Nephron progenitor cell (in vitro differentiated cells): ENCODE measurements around the gene PLEKHA5.

Source experiments
- DNase-seq: peaks from one replicate; pipeline ENCODE4 v3.0.0; 2021
- H3K27ac Mint-ChIP-seq: 2 replicates; pipeline ENCODE4 v1.8.0; 2021; ENCODE audit warnings: mild to moderate bottlenecking, moderate library complexity, mixed read lengths
- H3K27me3 Mint-ChIP-seq: 2 replicates; pipeline ENCODE4 v1.8.0; 2021; ENCODE audit warnings: mild to moderate bottlenecking, low read depth, mixed read lengths; ENCODE audit not compliant: poor library complexity
- H3K36me3 Mint-ChIP-seq: 2 replicates; pipeline ENCODE4 v1.8.0; 2021; ENCODE audit warnings: low read depth, mixed read lengths
- H3K4me1 Mint-ChIP-seq: 2 replicates; pipeline ENCODE4 v1.8.0; 2021; ENCODE audit warnings: mixed read lengths
- H3K4me3 Mint-ChIP-seq: 2 replicates; pipeline ENCODE4 v1.8.0; 2021; ENCODE audit warnings: mild to moderate bottlenecking, moderate library complexity, mixed read lengths
- H3K9me3 Mint-ChIP-seq: 2 replicates; pipeline ENCODE4 v1.8.0; 2021; ENCODE audit warnings: mild to moderate bottlenecking, moderate library complexity, mixed read lengths
- CTCF ChIP-seq: fragments of 200-600 bp; sonication (generic); IDR thresholded peaks from 2 replicates; pipeline ENCODE4 v1.5.0; 2021; ENCODE audit warnings: antibody characterized with exemption

PLEKHA5 gene

GRCh38 chr12:19158923-19159322 is 29.4 kb downstream of the PLEKHA5 start:
- peak overlapping the region; percentile 66 for H3K27ac Mint-ChIP-seq

GRCh38 chr12:19161216-19161615 is 31.7 kb downstream of the PLEKHA5 start:
- TF ChIP-seq CTCF: no peak
- DNase-seq: no peak
- Mint-ChIP-seq H3K36me3 (peaks cover 28% of the 10 kb centered on the region), H3K4me1 (peaks cover 3% of the 10 kb centered on the region), H3K27ac (no peak overlapping the region), H3K4me3 (no peak overlapping the region), H3K27me3 (no peaks in the 10 kb centered on the region), H3K9me3 (no peaks in the 10 kb centered on the region)

More at GRCh38 chr12:19158923-19159322, 29.4 kb downstream of the PLEKHA5 start:
- H3K4me1 Mint-ChIP-seq: peaks cover 17% of the 10 kb centered on the region
- peaks cover 19% of the 10 kb centered on the region for H3K36me3 Mint-ChIP-seq
- TF ChIP-seq CTCF: no peak
- DNase-seq: no peak
- H3K9me3 Mint-ChIP-seq: no peaks in the 10 kb centered on the region
- H3K27me3 Mint-ChIP-seq: no peaks in the 10 kb centered on the region
- H3K4me3 Mint-ChIP-seq: no peak overlapping the region

GRCh38 chr12:19165451-19165850 is 35.9 kb downstream of the PLEKHA5 start:
- no peaks in the 10 kb centered on the region for H3K27me3 Mint-ChIP-seq
- no peaks in the 10 kb centered on the region for H3K9me3 Mint-ChIP-seq
- TF ChIP-seq CTCF: no peak
- H3K4me3 Mint-ChIP-seq: no peak overlapping the region
- H3K36me3 Mint-ChIP-seq: peaks cover 16% of the 10 kb centered on the region
- peaks cover 36% of the 10 kb centered on the region for H3K4me1 Mint-ChIP-seq
- DNase-seq: no peak
- no peak overlapping the region for H3K27ac Mint-ChIP-seq

GRCh38 chr12:19166387-19166786 is 36.9 kb downstream of the PLEKHA5 start:
- Mint-ChIP-seq H3K4me3 (no peak overlapping the region), H3K4me1 (peaks cover 36% of the 10 kb centered on the region), H3K36me3 (peaks cover 16% of the 10 kb centered on the region), H3K9me3 (no peaks in the 10 kb centered on the region), H3K27me3 (no peaks in the 10 kb centered on the region), H3K27ac (no peak overlapping the region)
- DNase-seq: no peak
- TF ChIP-seq CTCF: no peak

- TF ChIP-seq CTCF: no peak
- no peak overlapping the region for H3K4me3 Mint-ChIP-seq
- no peaks in the 10 kb centered on the region for H3K9me3 Mint-ChIP-seq
- H3K4me1 Mint-ChIP-seq: peaks cover 36% of the 10 kb centered on the region
- no peak for DNase-seq
- H3K27me3 Mint-ChIP-seq: no peaks in the 10 kb centered on the region
- peaks cover 19% of the 10 kb centered on the region for H3K36me3 Mint-ChIP-seq
- peak overlapping the region; percentile 88 for H3K27ac Mint-ChIP-seq
These were observed 37.4 kb downstream of the PLEKHA5 start for GRCh38 chr12:19166956-19167355.

GRCh38 chr12:19167708-19168107 is 38.2 kb downstream of the PLEKHA5 start:
- no peaks in the 10 kb centered on the region for H3K9me3 Mint-ChIP-seq
- H3K27ac Mint-ChIP-seq: no peak overlapping the region
- peaks cover 36% of the 10 kb centered on the region for H3K4me1 Mint-ChIP-seq
- TF ChIP-seq CTCF: no peak
- peaks cover 26% of the 10 kb centered on the region for H3K36me3 Mint-ChIP-seq
- no peaks in the 10 kb centered on the region for H3K27me3 Mint-ChIP-seq
- H3K4me3 Mint-ChIP-seq: no peak overlapping the region
- no peak for DNase-seq
